ENCODE data around the gene MGAT1. TPM values are rescaled to one million over a fixed set of nuclear protein-coding genes. Genes with fewer than 3 reads are reported as not detected.

Gene MGAT1
- total and polyA plus RNA-seq, 2 of the 8 experiments (the other 6 are each of a cell fraction or from before 2014, with no cell fraction given) = 66.8 to 77.0 TPM

GRCh38 chr5:180799194-180799593 is 3.4 kb downstream of the MGAT1 start:
- peaks cover 29 to 79% of the 10 kb centered on the region in 2 experiments for H3K79me2 ChIP-seq (ENCODE audit: control insufficient read depth in 1 of 2, insufficient read depth in 2 of 2, low read length in 2 of 2)
- H3K27ac ChIP-seq (ENCODE audit: low read depth, low read length) = no peak overlapping the region
- no peak overlapping the region for H4K5ac ChIP-seq (ENCODE audit: insufficient read length, low read depth, low read length)
- H3K79me1 ChIP-seq (ENCODE audit: low read depth, low read length) = peaks cover 34% of the 10 kb centered on the region
- no peaks in the 10 kb centered on the region for H3K9me3 ChIP-seq (ENCODE audit: insufficient read depth in 2 of 2, low read depth in 1 of 2, low read length in 1 of 2)
- H3K36me3 ChIP-seq (ENCODE audit: control insufficient read depth in 2 of 4, insufficient read depth in 4 of 4, low read length in 3 of 4) = peaks cover 0 to 7% (median 0%) of the 10 kb centered on the region in 4 experiments; a peak in 3 of 8 replicates
- 56% methylated on average over 4 of the region's 4 CpGs; no CpG with 5 or more reads in 1 of the 2 experiments for WGBS, 2 experiments (ENCODE audit: extremely low coverage in 1 of 2, insufficient coverage in 1 of 2, insufficient read length in 1 of 2, insufficient replicate concordance in 2 of 2, low coverage in 1 of 2, low lambda C conversion rate in 2 of 2, missing lambda C conversion rate in 1 of 2)
- H2BK20ac ChIP-seq (ENCODE audit: low read length) = no peak overlapping the region
- H2AK5ac ChIP-seq (ENCODE audit: low read depth, low read length) = no peak overlapping the region
- H2BK12ac ChIP-seq (ENCODE audit: low read depth, low read length) = no peak overlapping the region
- no peak overlapping the region for H3K18ac ChIP-seq (ENCODE audit: extremely low read depth, low read length)
- peaks cover 4 to 19% (median 15%) of the 10 kb centered on the region in 4 experiments for H3K4me1 ChIP-seq (replicated peaks in 1 of 4; ENCODE audit: control insufficient read depth in 3 of 4, insufficient read depth in 4 of 4, low read length in 3 of 4)
- no peak overlapping the region for H3K23ac ChIP-seq (ENCODE audit: insufficient read length)
- H3K9ac ChIP-seq (replicated peaks in 1 of 4; ENCODE audit: extremely low read depth in 1 of 4, low read depth in 3 of 4, low read length in 3 of 4) = no peak overlapping the region
- H3K56ac ChIP-seq (replicated peaks; ENCODE audit: insufficient read length, low read depth, low read length) = no peak overlapping the region
- no peak overlapping the region for H2BK120ac ChIP-seq (replicated peaks; ENCODE audit: low read depth, low read length)
- no peaks in the 10 kb centered on the region for H3K27me3 ChIP-seq (replicated peaks in 1 of 4; ENCODE audit: control insufficient read depth in 3 of 4, extremely low read depth in 1 of 4, insufficient read depth in 3 of 4, low read length in 3 of 4)
- H3K23me2 ChIP-seq (ENCODE audit: low read depth, low read length) = no peaks in the 10 kb centered on the region; the same call in 1 of the 2 replicates
- DNase-seq (ENCODE audit: low read depth in 1 of 2, low spot score in 2 of 2) = peak in 1 of 2 experiments; percentile 82
- H2AFZ ChIP-seq (ENCODE audit: low read length) = no peak overlapping the region
- H2BK5ac ChIP-seq (ENCODE audit: low read depth, low read length) = no peak overlapping the region
- ChIA-PET CTCF (ENCODE audit: partially characterized antibody) (interaction anchor here (0.7 to 6.4 kb wide), 10 partner anchors 12 to 483 kb away, joined by 3 to 99 read pairs (median 3); partner anchors contain the start of gene ZFP62), POLR2A (ENCODE audit: partially characterized antibody) (interaction anchor here (1.1 to 4.9 kb wide), 3 partner anchors 8 to 14 kb away, joined by 6 to 37 read pairs (median 26); no protein-coding TSS in a partner anchor)
- H3K4me3 ChIP-seq (ENCODE audit: extremely low read depth in 1 of 4, insufficient read depth in 2 of 4, low read depth in 3 of 4, low read length in 4 of 4) = no peak overlapping the region
- H3K4ac ChIP-seq (replicated peaks; ENCODE audit: insufficient read length, low read depth, low read length) = no peak overlapping the region
- peaks cover 23 to 41% of the 10 kb centered on the region in 2 experiments for H4K20me1 ChIP-seq (replicated peaks in 1 of 2; ENCODE audit: control insufficient read depth in 1 of 2, insufficient read depth in 2 of 2, low read length in 2 of 2)
- no peak overlapping the region for H2BK15ac ChIP-seq (ENCODE audit: low read length)
- no peak overlapping the region for H4K91ac ChIP-seq (replicated peaks; ENCODE audit: insufficient read length, low read length)
- no peak overlapping the region for H3K14ac ChIP-seq (ENCODE audit: insufficient read length)
- no peak overlapping the region for H4K8ac ChIP-seq (ENCODE audit: extremely low read depth, insufficient read depth, low read length)
- no peak for FAIRE-seq
- no peak overlapping the region for H3K4me2 ChIP-seq (ENCODE audit: insufficient read depth in 1 of 2, low read depth in 2 of 2, low read length in 2 of 2)
- TF ChIP-seq JUN (IDR thresholded peaks at IDR 0.05; ENCODE audit: low read depth, low read length) = no peak
- no peak for TF ChIP-seq EZH2 (IDR thresholded peaks at IDR 0.05; ENCODE audit: low read depth, low read length, severe bottlenecking)
- TF ChIP-seq RBBP5 (IDR thresholded peaks at IDR 0.05; ENCODE audit: borderline replicate concordance, low read depth, low read length) = no peak
- 0 out of 4 replicates have a peak, but pooled peaks of 1 of the 2 experiments have one; percentile 58 for TF ChIP-seq SIN3A (conservative IDR thresholded peaks at IDR 0.05 in 1 of 2, IDR thresholded peaks at IDR 0.05 in 1 of 2; ENCODE audit: low read depth in 1 of 2, low read length in 2 of 2)
- 0 out of 2 replicates have a peak, but pooled peaks have one; percentile 17 for TF ChIP-seq YY1 (IDR thresholded peaks at IDR 0.05; ENCODE audit: low read depth, low read length)
- no peak for TF ChIP-seq BCL11A (IDR thresholded peaks at IDR 0.05; ENCODE audit: low read depth in 2 of 2, low read length in 2 of 2)
- peak; percentile 61 to 71 for TF ChIP-seq RAD21 (IDR thresholded peaks at IDR 0.05 in 1 of 2, conservative IDR thresholded peaks at IDR 0.05 in 1 of 2; ENCODE audit: low read depth in 2 of 2, low read length in 2 of 2)
- TF ChIP-seq CTBP2 (IDR thresholded peaks at IDR 0.05; ENCODE audit: borderline replicate concordance, insufficient read depth, insufficient read length, low read length) = no peak
- TF ChIP-seq PHF8 (conservative IDR thresholded peaks at IDR 0.05; ENCODE audit: low read depth, low read length) = no peak
- TF ChIP-seq CHD1 (IDR thresholded peaks at IDR 0.05; ENCODE audit: low read depth, low read length) = no peak
- no peak for TF ChIP-seq CEBPB (IDR thresholded peaks at IDR 0.05; ENCODE audit: low read depth, low read length)
